DMS 273 (cell line): ENCODE measurements around the gene GRIP2.
A peak's percentile ranks its signal among the peaks of the same experiment; 100 is the strongest.

Source experiments
- DNase-seq: peaks from one replicate; lab custom pipeline; 2025; ENCODE audit not compliant: unreplicated experiment; lab: John Stamatoyannopoulos, UW

GRIP2 gene

GRCh38 chr3:14562121-14562890 lies 22.2 kb upstream of the GRIP2 start:
- no peak for DNase-seq

DNA sequence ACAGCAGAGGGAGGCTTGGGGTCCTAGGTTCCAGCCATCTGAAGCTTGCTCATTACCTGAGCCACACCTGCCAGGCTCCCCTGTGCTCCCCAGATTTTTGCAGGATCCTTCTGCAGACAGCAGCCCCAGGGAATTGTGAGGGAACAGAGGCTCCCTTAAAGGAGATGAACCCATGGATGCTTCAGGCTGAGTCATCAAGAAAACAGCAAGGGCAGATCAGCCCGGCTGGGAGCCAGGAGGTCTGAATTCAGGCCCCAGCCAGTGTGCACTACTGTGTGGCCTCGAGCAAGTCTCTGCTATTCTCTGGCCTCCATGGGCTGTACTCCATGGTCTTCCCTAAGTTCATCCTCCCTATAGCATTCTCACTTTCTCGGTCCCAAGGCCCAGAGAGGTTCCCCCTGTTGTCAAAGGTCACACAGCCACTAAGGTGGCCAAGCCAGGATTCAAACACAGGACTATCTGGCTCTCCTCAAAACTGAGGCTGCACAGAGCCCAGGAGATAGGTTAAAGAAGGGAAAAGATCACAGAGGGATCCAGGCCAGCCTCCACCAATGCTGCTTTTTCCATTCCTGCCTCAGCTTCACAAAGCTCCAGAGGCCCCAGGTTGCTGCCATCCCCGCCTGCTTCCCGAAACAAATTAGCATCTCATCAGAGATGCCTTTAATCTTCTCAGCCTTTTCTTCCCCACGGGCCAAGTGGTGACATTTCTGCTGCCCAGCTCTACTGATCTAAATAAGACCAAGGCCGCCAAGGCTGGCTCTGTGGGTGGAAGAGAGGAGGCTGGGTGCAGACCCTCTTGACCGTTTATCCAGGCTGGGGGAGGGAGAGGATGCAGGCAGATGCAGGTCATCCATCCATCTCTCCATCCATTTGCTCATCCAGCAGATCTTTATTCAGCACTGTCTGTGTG lies 21.2 kb upstream of the GRIP2 start:
- no peak for DNase-seq

- no peak for DNase-seq
Observed at GRCh38 chr3:14560110-14560509, 20.0 kb upstream of the GRIP2 start.

DNA sequence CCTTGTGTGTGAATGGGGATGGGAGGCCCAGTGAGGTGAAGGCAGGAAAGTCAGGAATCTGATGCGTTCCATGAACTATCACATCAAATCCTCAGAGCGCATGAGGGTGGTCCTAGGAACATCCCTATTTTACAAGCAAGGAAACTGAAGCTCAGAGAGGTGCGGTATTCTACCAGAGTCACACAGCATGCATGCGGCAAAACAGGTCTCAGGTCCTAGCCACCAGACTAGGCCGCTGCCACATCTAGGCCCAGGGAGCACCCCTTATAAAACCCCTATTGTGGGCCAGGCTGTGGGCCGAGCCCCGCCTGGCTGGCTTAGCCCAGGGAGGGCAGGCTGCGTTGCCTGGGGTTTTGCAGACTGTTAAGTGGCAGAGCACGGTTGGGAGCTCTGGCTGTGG lies 17.9 kb upstream of the GRIP2 start:
- no peak for DNase-seq

- DNase-seq = peak; percentile 54
Observed at GRCh38 chr3:14555835-14556234, 15.7 kb upstream of the GRIP2 start.

GRCh38 chr3:14554715-14555114 lies 14.6 kb upstream of the GRIP2 start:
- DNase-seq = no peak

- no peak for DNase-seq
Observed at GRCh38 chr3:14553871-14554270, 13.7 kb upstream of the GRIP2 start.

- DNase-seq = no peak
Observed at GRCh38 chr3:14552717-14553116, 12.6 kb upstream of the GRIP2 start.

GRCh38 chr3:14552041-14552648 lies 12.0 kb upstream of the GRIP2 start:
- no peak for DNase-seq

DNA sequence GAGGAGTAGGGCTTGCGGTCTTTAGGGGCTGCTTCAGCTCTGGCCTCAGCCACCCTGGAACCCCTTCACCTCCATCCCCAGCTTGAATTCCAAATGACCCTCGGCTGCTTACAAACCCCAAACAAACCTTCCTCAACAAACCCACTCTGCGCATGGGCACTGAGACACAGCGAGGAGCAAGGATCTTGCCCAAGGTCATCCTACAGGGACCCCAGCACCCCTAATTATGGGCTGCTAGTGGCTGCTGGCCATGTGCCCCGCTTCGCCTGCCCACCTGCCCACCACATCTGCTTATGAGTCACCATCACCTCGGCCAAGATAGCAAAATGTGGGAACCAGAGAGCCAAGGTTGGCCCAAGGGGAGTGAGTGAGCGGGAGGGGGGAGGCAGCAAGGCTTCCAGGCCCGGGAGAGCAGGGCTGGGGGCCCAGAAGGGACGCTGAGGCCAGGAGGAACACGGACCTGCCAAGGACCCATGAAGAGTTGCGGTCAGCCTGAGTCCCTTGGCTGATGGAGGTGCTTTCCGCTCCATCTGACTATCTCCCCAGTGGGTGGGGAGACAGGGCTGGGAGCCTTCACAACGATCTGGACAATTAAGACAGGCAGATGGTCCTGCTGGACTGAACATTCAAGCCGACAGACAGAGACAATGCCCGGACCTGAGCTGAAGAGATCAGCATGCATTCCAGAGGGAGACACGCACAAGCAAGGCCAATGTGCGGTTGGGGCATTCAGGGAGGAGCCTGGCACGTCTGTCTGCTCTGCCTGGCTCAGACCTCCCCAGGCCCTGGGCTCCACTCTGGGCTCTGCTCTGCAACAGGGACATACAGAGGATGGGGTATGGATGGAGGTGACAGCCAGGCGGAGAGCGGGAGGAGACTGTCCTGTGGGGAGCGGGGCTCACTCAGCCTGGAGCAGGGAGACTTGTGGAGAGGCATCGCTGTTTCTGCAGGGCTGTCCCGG lies 10.8 kb upstream of the GRIP2 start:
- peak; percentile 15 for DNase-seq

GRCh38 chr3:14550181-14550580 lies 10.0 kb upstream of the GRIP2 start:
- no peak for DNase-seq

GRCh38 chr3:14549256-14549919 lies 9.2 kb upstream of the GRIP2 start:
- DNase-seq = peak; percentile 52

GRCh38 chr3:14548321-14548729 lies 8.2 kb upstream of the GRIP2 start:
- DNase-seq = peak; percentile 84

DNA sequence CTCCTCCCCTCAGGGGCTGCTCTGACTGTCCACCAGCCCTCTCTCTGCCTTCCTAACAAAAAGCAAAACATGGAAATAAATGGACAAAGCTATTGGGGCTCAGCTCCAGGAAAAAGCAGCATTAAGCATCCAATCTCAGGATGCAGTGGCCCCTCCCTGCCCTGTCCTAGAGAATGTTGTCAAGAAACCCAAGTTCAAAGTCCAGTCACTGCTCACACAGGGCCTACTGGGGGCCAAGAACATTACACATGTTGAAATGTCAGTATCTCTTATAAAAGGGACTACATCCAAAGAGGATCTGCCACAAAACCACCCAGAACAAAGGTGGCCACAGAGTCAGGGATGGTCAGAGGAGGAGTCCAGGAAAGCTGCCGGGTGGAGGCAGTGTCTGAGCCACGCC lies 7.6 kb upstream of the GRIP2 start:
- DNase-seq = no peak

GRCh38 chr3:14546041-14546440 lies 5.9 kb upstream of the GRIP2 start:
- no peak for DNase-seq

GRCh38 chr3:14545251-14545635 lies 5.1 kb upstream of the GRIP2 start:
- DNase-seq = no peak

- no peak for DNase-seq
Observed at GRCh38 chr3:14544282-14545250, 4.4 kb upstream of the GRIP2 start.

GRCh38 chr3:14543446-14543845 lies 3.3 kb upstream of the GRIP2 start:
- peak; percentile 72 for DNase-seq

DNA sequence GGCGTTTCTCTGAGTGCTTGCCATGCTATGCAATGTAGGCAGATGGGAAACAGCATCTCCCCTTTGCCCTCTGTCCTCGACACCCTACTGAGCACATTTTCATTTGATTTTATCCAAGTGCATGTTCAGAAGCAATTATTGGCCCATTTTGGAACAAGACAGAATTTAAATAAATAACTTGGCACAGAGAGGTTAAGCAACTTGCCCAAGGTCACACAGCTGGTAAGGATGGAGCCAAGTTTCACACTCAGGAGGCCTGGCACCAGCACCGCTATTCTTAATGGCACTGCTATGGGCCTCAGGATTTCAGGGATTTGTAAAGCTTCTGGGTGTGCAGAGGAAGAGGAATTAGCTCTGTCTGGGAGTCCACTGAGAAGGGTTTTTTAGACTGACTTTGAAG lies 2.5 kb upstream of the GRIP2 start:
- no peak for DNase-seq
